ENCODE results near the gene ADRA2C.
"Not testable (repeated sequence)": the region's sequence is repeated elsewhere in the genome, so short reads cannot be mapped to it uniquely, and the experiment has no call there.

The ADRA2C gene

DNA sequence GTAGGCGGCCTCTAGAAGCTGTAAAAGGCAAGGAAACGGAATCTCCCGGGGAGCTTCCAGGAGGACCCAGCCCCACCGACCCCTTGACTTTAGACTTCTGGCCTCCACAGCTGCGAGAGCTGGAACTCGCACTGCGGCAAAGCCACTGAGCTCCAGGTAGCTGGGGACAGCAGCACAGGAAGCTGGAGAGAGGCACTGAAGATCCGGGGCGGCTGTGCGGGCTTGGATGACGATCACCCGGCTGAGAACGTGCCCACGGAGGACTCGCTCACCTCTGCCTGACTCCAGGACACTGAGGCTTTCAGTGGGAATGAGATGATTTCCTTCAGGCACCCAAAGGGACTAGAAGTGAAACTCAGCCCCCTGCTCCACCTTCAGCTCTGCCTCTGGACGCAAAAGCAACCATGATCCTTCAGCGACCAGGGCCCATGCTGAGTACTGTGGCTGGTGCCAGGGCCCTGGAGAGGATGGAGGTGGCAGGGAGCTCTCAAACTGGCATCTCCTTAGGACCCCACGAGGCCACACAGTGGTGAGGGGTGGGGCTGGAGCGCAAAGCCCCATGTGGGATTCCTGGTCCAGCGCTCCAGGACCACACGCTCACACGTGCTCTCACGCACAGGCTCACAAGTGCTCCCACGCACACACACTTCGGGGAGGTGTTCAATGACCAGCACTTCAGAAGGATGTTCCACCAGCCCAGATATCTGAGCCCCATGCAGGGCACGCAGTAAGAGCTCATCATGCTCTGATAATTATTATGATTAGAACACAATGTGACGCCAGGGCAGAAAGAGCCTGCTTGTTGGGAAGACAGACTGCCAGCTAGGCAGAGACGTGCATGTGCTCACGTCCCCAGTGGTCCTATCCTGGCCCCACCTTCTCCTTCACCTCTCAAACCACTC lies 47.2 kb downstream of the ADRA2C start:
- DNase-seq (ENCODE audit: low spot score): no peak

DNA sequence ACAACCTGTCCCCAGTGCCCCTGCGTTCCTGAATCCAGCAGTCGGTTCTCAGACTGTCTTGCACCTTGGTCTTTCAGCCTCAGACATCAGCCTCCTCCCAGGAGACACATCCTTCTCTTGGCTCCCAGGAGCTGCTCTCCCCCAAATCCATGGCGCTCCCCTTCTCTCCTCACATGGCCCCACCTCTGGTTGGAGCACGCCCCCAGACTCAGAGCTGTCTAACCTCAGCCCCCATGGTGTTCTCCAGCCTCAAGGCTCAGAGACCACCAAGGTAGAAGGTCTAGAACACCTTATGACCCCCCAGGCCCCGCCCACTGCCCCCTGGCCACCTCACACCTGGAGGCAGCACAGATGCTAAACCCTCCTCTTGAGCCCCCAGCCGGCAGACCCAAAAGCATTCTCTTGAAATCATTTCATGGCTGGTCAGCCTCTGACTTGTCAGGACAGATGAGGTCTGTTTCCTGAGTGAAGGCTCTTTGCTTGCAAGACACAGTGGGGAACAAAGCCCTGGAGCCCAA lies 47.9 kb downstream of the ADRA2C start:
- DNase-seq (ENCODE audit: low spot score): no peak

DNA sequence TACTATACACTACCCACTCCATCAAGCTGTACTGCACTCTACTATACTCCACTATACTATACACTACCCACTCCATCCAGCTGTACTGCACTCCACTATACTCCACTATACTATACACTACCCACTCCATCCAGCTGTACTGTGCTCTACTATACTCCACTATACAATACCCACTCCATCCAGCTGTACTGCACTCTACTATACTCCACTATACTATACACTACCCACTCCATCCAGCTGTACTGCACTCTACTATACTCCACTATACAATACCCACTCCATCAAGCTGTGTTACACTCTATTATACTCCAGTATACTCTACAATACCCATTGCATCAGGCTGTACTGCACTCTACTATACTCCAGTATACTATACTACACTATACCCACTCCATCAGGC lies 48.7 kb downstream of the ADRA2C start:
- DNase-seq (ENCODE audit: low spot score): not testable (repeated sequence)

DNA sequence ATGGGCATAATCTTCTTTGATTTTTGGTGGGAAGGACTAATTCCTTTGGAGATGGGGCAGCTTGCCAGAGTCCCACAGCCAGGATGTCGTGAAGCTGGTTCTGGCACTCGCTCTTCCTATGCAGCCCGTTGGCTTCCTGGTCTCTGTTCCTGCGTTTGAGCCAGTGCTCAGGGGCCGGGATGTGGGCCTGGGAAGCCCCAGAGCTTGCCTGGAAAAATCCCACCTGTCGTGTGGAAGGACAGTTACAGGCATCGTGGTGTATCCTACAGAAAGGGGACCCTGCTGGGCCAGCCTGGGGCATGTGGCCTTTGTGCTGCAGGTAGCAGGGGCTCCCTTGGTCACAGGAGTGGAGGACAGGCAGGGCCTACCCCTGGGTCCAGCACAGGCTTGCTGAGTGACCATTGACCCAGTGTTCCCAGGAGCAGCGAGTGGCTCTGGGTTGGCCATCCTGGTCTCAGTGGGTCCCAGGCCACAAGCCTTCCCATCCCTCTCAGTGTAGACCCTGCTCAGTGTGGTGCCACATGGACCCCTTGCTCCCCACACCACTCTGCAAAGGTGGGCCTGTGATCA lies 50.2 kb downstream of the ADRA2C start:
- no peak for DNase-seq (ENCODE audit: low spot score)

DNA sequence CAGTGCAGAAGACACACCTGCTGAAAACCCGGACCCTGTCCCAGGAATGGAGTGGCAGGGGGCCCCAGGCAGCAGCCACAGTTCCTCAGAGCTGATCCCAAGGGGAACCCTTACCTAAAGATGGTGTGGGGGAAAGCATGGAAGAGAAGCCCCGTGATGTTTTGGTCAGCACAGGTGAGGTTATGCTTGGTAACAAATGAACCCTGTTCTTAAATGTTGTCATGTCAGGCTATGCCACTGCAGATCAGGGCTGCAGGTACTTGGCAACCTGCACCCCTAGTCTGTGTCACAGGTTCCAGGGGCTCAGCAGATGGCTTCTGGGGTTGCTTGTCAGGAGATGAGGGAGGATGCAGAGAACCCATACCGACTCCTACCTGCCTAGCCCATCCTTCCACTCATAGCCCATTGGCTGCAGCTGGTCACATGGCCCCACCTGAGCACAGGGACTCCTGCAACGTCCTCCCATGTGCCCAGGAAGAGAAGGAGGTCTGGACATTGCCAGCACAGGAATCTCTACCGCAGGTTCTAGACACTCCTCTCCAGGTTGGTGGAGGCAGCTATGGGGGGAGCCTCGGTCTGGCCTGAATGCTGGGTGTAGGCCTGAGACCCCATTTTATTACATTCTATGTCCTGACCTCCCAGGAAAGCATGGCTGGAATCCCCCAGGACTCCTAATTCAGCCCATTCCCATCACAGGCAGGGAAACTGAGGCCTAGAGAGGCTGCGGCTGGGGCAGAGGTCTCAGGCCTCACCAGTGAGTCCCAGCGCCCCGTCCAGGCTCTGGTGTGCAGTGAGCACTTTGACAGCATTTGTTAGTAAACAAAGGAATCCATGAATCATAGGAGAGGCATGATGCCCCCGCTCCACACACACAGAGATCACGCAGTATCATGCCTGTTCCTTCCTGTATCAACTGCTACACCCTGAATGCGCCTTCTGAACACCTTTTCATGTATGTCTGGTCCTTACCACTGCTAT lies 51.1 kb downstream of the ADRA2C start:
- no peak for DNase-seq (ENCODE audit: low spot score)

All from HuH-7.5 (cell line).